GM15510 (cell line): Measurements from ENCODE around the gene APPL1.

ENCODE experiments used
- POLR2A ChIP-seq: IDR thresholded peaks from 3 replicates; pipeline ENCODE4 v1.6.1; 2011; ENCODE audit warnings: borderline replicate concordance; ENCODE audit not compliant: insufficient read length; ENCODE audit errors: extremely low read depth

Gene APPL1

GRCh38 chr3:57227204-57227929, at the start of gene APPL1:
APPL1 (plus strand) TSS chr3:57227729; CDS start chr3:57227884, 155 bp downstream.
- TF ChIP-seq POLR2A = peak; percentile 91

- TF ChIP-seq POLR2A = no peak
These were observed 47.7 kb upstream of the APPL1 start for GRCh38 chr3:57179580-57180410.

GRCh38 chr3:57184526-57184925, 43.0 kb upstream of the APPL1 start:
- TF ChIP-seq POLR2A = no peak

GRCh38 chr3:57192028-57192427, 35.5 kb upstream of the APPL1 start:
- no peak for TF ChIP-seq POLR2A

GRCh38 chr3:57194641-57195040, 32.9 kb upstream of the APPL1 start:
- no peak for TF ChIP-seq POLR2A

- TF ChIP-seq POLR2A = no peak
These were observed 27.6 kb upstream of the APPL1 start, which contains the start of gene HESX1 for GRCh38 chr3:57199895-57200297. HESX1 (minus strand) TSS chr3:57199978; CDS start chr3:57199918, 60 bp downstream.

GRCh38 chr3:57206423-57206822, 21.1 kb upstream of the APPL1 start:
- TF ChIP-seq POLR2A = no peak

GRCh38 chr3:57221883-57222282, 5.6 kb upstream of the APPL1 start:
- TF ChIP-seq POLR2A = no peak

- no peak for TF ChIP-seq POLR2A
These were observed 2.7 kb upstream of the APPL1 start for GRCh38 chr3:57224856-57225255.

GRCh38 chr3:57226176-57226575, 1.4 kb upstream of the APPL1 start:
- no peak for TF ChIP-seq POLR2A

GRCh38 chr3:57227930-57228751, 612 bp downstream of the APPL1 start:
- TF ChIP-seq POLR2A = peak; percentile 27

- TF ChIP-seq POLR2A = no peak
These were observed 2.5 kb downstream of the APPL1 start for GRCh38 chr3:57230006-57230405.

GRCh38 chr3:57233799-57234198, 6.3 kb downstream of the APPL1 start:
- TF ChIP-seq POLR2A = no peak

- no peak for TF ChIP-seq POLR2A
These were observed 7.4 kb downstream of the APPL1 start for GRCh38 chr3:57234613-57235575.
